ENCODE measurements around the gene BDKRB2.

The BDKRB2 gene

DNA sequence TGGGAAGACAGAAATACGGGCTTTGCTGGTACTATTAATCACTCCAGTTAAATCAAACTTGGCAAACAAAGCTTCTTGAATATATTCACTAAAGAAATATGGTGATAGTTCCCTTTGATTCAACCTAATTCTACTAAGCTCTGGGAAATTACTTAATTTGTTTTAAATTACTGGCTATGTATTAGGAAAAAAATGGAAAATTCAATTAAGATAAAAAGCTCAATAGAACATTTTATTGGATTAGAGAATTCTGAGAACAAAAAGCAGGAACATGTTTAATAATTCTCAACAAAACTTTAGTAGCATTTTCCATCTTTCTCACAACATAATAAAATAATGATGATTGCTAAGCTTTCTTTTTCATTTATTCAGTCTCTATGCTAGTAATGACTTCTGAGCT, 81.6 kb downstream of the BDKRB2 start:
- no peaks in the 10 kb centered on the region for H3K27me3 ChIP-seq (ENCODE audit: insufficient read depth, poor library complexity, severe bottlenecking)
- DNase-seq (ENCODE audit: low read depth in 1 of 2, low spot score in 1 of 2), result no peak
- TF ChIP-seq, protein P1, sequence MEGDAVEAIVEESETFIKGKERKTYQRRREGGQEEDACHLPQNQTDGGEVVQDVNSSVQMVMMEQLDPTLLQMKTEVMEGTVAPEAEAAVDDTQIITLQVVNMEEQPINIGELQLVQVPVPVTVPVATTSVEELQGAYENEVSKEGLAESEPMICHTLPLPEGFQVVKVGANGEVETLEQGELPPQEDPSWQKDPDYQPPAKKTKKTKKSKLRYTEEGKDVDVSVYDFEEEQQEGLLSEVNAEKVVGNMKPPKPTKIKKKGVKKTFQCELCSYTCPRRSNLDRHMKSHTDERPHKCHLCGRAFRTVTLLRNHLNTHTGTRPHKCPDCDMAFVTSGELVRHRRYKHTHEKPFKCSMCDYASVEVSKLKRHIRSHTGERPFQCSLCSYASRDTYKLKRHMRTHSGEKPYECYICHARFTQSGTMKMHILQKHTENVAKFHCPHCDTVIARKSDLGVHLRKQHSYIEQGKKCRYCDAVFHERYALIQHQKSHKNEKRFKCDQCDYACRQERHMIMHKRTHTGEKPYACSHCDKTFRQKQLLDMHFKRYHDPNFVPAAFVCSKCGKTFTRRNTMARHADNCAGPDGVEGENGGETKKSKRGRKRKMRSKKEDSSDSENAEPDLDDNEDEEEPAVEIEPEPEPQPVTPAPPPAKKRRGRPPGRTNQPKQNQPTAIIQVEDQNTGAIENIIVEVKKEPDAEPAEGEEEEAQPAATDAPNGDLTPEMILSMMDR (IDR thresholded peaks at IDR 0.05; ENCODE audit: insufficient read depth, low read length), result no peak
- TF ChIP-seq POLR2AphosphoS5 (IDR thresholded peaks at IDR 0.05; ENCODE audit: low read depth) (no peak), SPI1 (IDR thresholded peaks at IDR 0.05; ENCODE audit: borderline replicate concordance, low read depth) (no peak), GABPA (IDR thresholded peaks at IDR 0.05; ENCODE audit: low read depth) (no peak)
- TF ChIP-seq, protein P2, sequence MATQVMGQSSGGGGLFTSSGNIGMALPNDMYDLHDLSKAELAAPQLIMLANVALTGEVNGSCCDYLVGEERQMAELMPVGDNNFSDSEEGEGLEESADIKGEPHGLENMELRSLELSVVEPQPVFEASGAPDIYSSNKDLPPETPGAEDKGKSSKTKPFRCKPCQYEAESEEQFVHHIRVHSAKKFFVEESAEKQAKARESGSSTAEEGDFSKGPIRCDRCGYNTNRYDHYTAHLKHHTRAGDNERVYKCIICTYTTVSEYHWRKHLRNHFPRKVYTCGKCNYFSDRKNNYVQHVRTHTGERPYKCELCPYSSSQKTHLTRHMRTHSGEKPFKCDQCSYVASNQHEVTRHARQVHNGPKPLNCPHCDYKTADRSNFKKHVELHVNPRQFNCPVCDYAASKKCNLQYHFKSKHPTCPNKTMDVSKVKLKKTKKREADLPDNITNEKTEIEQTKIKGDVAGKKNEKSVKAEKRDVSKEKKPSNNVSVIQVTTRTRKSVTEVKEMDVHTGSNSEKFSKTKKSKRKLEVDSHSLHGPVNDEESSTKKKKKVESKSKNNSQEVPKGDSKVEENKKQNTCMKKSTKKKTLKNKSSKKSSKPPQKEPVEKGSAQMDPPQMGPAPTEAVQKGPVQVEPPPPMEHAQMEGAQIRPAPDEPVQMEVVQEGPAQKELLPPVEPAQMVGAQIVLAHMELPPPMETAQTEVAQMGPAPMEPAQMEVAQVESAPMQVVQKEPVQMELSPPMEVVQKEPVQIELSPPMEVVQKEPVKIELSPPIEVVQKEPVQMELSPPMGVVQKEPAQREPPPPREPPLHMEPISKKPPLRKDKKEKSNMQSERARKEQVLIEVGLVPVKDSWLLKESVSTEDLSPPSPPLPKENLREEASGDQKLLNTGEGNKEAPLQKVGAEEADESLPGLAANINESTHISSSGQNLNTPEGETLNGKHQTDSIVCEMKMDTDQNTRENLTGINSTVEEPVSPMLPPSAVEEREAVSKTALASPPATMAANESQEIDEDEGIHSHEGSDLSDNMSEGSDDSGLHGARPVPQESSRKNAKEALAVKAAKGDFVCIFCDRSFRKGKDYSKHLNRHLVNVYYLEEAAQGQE (IDR thresholded peaks at IDR 0.05; ENCODE audit: insufficient replicate concordance, low read depth), result no peak
- H3K27ac ChIP-seq (replicated peaks), result no peak overlapping the region
- no peak overlapping the region for H3K4me3 ChIP-seq (replicated peaks; ENCODE audit: insufficient read depth, low read length)

DNA sequence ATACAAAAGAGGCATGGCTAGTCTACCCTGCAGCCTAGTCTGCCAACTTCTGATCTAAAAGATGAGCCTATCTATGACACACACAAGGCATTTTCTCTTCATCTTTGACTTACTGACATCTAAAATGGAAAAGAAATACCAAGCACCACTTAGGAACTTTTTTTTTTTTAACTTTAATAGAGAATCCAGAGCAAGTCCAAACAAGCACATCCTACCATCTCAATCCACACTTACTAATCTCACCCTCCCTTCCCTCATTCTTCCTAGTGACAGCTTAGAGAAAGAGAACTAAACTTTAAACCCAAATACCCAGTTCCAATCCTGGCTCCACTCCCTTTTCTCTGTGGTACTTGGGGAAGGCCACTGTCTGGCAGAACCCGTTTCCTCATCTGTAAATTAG, 83.2 kb downstream of the BDKRB2 start:
- Histone ChIP-seq H3K27ac (replicated peaks) (no peak overlapping the region), H3K27me3 (ENCODE audit: insufficient read depth, poor library complexity, severe bottlenecking) (no peaks in the 10 kb centered on the region), H3K4me3 (replicated peaks; ENCODE audit: insufficient read depth, low read length) (no peak overlapping the region)
- DNase-seq (ENCODE audit: low read depth in 1 of 2, low spot score in 1 of 2), result no peak
- TF ChIP-seq SPI1 (IDR thresholded peaks at IDR 0.05; ENCODE audit: borderline replicate concordance, low read depth), result no peak
- TF ChIP-seq, protein P2 (IDR thresholded peaks at IDR 0.05; ENCODE audit: insufficient replicate concordance, low read depth), result no peak
- no peak for TF ChIP-seq POLR2AphosphoS5 (IDR thresholded peaks at IDR 0.05; ENCODE audit: low read depth)
- TF ChIP-seq, protein P1 (IDR thresholded peaks at IDR 0.05; ENCODE audit: insufficient read depth, low read length), result no peak
- no peak for TF ChIP-seq GABPA (IDR thresholded peaks at IDR 0.05; ENCODE audit: low read depth)
